Prostate gland (tissue), 2 donors: ENCODE data around the gene ZNF235.

Experiments used
- CTCF ChIP-seq, 4 experiments: fragments of 200-600 bp in 2 of 4; fragments of 450-650 bp in 2 of 4; sonication (generic) in 2 of 4; IDR thresholded peaks; 1 replicate in 3 of 4; 2 replicates in 1 of 4; pipeline ENCODE4 v1.5.1; 2016 to 2019; ENCODE audit warnings: antibody characterized with exemption in 4 of 4, mild to moderate bottlenecking in 2 of 4, moderate library complexity in 2 of 4
- POLR2A ChIP-seq: fragments of 450-650 bp; IDR thresholded peaks from one replicate; pipeline ENCODE4 v1.6.1; 2016; ENCODE audit warnings: antibody characterized with exemption, mild to moderate bottlenecking
- POLR2AphosphoS5 ChIP-seq: sonication (generic); formaldehyde crosslinking; IDR thresholded peaks from one replicate; pipeline ENCODE4 v1.6.1; 2017; ENCODE audit warnings: antibody characterized with exemption

- TF ChIP-seq CTCF (IDR thresholded peaks at IDR 0.05) (no peak), POLR2A (no peak), POLR2AphosphoS5 (no peak)
Observed at GRCh38 chr19:44236384-44236783, 68.4 kb downstream of the ZNF235 start.
